SK-N-MC (cell line): Measurements from ENCODE around the gene NELFB.

Experiments
- EZH2 ChIP-seq: fragments of 200-600 bp; sonication (generic); IDR thresholded peaks from one replicate; pipeline ENCODE4 v1.6.1; 2017; ENCODE audit warnings: antibody characterized with exemption
- POLR2AphosphoS5 ChIP-seq: IDR thresholded peaks from 2 replicates; pipeline ENCODE4 v1.6.1; 2012; ENCODE audit warnings: mild to moderate bottlenecking, low read depth, low read length, borderline replicate concordance

DNA sequence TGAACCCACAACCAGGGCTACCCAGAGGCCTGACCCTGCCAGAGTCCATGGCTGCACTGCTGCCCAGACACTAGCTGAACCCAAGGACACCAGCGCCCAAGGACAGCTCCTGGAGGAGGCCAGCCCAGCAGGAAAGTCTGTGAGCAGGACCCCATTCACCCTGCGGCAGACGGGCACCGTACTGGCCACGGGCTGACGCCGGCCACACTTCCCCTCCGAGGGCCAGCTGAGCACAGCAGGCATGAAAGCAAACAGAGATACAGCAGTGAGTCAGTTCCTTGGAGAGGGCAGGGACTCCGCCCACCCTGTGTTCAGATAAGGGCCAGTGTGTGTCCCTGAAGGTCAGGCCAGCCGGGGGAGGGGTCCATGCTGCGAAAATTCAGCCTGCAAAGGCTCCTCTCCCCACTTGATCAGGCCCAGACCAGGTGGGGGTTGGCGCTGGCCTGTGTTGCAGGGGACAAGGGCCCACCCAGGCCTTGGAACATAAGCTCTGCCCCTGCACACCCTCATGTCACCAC lies 36.3 kb upstream of the NELFB start:
- TF ChIP-seq EZH2 (no peak), POLR2AphosphoS5 (no peak)
